Stomach smooth muscle (tissue), 2 donors: ENCODE measurements around the gene NTRK1.

Experiments
- H3K27ac ChIP-seq: one replicate; pipeline ENCODE4 v1.7.0; 2013; ENCODE audit warnings: mild to moderate bottlenecking, low read length, inconsistent platforms
- H3K27me3 ChIP-seq, 2 donors: one replicate each; pipeline ENCODE4 v1.7.0; 2013; ENCODE audit warnings: low read length in 2 of 2; ENCODE audit not compliant: insufficient read depth in 2 of 2, control insufficient read depth in 1 of 2
- H3K36me3 ChIP-seq, 2 donors: one replicate each; pipeline ENCODE4 v1.7.0; 2013; ENCODE audit warnings: low read length in 2 of 2; ENCODE audit not compliant: control insufficient read depth in 2 of 2, insufficient read depth in 2 of 2
- H3K4me1 ChIP-seq: one replicate; pipeline ENCODE4 v1.7.0; 2013; ENCODE audit warnings: low read length; ENCODE audit not compliant: control insufficient read depth, insufficient read depth
- H3K4me3 ChIP-seq, 2 donors: one replicate each; pipeline ENCODE4 v1.7.0; 2013; ENCODE audit warnings: low read length in 2 of 2
- H3K9ac ChIP-seq, 2 donors: one replicate each; pipeline ENCODE4 v1.7.0; 2013; ENCODE audit warnings: low read length in 2 of 2, mild to moderate bottlenecking in 1 of 2
- H3K9me3 ChIP-seq, 2 donors: one replicate each; pipeline ENCODE4 v1.7.0; 2013; ENCODE audit warnings: low read length in 2 of 2; ENCODE audit not compliant: control insufficient read depth in 2 of 2
- donor health status: healthy.
- donor health status: Pancreatic carcinoma.

Gene NTRK1

DNA sequence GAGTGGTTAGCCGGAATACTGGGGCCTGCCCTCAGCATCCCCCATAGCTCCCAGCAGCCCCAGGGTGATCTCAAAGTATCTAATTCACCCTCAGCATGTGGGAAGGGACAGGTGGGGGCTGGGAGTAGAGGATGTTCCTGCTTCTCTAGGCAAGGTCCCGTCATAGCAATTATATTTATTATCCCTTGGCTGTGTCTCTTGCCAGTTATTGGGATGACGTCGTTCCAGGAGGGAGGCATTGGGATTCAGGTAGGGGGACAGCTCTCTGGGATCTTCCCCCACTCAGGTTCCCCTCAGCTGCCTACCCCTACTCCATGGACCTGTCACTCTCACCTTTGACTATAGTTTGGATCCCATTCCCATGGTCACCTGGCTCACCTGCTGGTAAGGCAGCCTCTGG, 21.0 kb downstream of the NTRK1 start:
- no peaks in the 10 kb centered on the region for H3K4me1 ChIP-seq
- H3K4me3 ChIP-seq, result no peak overlapping the region
- H3K9ac ChIP-seq, result no peak overlapping the region
- H3K9me3 ChIP-seq, result no peaks in the 10 kb centered on the region
- no peak overlapping the region for H3K27ac ChIP-seq
- peaks cover 24 to 25% of the 10 kb centered on the region in 2 donors for H3K27me3 ChIP-seq
- H3K36me3 ChIP-seq, result no peaks in the 10 kb centered on the region

DNA sequence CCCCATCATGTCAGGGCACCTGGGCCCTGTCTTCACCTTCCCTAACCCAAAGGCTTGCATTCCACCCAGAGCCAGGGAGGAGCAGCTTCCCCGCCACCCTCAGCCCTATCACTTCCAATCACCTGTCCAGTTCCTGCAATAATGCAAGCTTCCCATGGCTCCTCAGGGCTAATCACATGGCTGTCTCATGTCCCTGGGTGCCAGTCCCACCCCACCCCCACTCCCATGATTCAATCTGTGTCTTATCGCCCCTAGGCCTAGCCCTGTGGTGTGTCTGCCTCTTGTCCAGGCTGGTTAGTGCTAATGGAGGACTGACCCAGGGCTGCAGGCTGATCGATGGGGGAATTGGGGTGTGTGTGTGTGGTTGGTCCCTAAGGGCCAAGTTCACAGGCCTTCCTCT, 21.9 kb downstream of the NTRK1 start:
- Histone ChIP-seq H3K9ac (no peak overlapping the region), H3K36me3 (no peaks in the 10 kb centered on the region), H3K4me3 (no peak overlapping the region), H3K9me3 (no peaks in the 10 kb centered on the region), H3K27me3 (peaks cover 21 to 27% of the 10 kb centered on the region in 2 donors), H3K27ac (no peak overlapping the region), H3K4me1 (no peaks in the 10 kb centered on the region)

DNA sequence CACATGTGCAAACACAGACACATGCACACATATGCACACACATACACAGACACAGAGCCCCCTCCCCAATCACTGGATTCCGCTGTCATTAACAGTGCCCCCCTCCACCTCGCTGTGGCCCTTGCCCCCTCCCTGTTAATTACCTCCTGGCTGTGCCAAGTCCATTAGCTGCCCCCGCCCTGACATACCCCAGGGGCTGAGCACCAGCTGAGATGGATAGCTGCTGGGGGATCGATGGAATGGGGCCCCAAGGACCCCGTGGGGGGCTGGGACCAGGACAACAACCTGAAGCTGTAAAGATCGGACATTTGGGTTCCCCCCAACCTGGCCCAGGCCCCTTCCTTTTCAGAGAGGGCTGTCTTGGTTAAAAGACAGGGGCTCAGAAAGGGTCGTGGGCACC, 23.3 kb downstream of the NTRK1 start:
- Histone ChIP-seq H3K36me3 (no peaks in the 10 kb centered on the region), H3K4me1 (no peaks in the 10 kb centered on the region), H3K9me3 (no peaks in the 10 kb centered on the region), H3K27ac (no peak overlapping the region), H3K9ac (no peak overlapping the region), H3K4me3 (no peak overlapping the region), H3K27me3 (peaks cover 19 to 31% of the 10 kb centered on the region in 2 donors)

DNA sequence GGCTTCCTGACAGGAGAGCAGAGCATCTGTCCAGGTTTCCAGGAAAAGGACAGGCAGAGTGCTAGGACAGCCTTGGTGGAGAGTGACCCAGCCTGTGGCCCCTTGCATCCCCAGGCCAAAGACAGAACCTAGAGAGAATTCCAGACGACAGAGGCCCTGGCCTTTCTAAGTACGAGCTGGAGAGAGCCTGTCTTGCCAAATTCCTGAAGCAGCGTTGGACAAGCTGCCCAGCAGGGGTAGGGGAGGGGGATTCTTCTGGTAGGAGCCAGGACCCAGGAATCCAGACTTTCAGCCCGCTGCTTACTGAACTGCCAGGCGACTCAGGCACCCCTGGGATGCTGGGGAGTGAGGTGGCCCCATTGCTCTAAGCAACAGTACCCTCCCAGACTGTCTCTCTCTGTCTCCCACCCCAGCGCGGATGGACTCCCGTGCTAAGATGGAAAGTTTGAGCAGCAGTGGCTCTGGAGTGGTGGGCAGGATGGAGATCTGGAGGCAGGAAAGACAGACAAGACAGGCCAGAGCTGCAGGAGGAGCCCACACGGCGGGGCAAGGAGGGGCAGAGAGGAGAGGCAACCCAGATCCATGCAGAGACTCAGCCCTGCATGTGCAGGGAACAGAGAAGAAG, 24.0 kb downstream of the NTRK1 start:
- no peak overlapping the region for H3K9ac ChIP-seq
- no peak overlapping the region for H3K27ac ChIP-seq
- no peaks in the 10 kb centered on the region for H3K4me1 ChIP-seq
- no peaks in the 10 kb centered on the region for H3K36me3 ChIP-seq
- peaks cover 19 to 31% of the 10 kb centered on the region in 2 donors for H3K27me3 ChIP-seq
- no peaks in the 10 kb centered on the region for H3K9me3 ChIP-seq
- H3K4me3 ChIP-seq, result no peak overlapping the region

DNA sequence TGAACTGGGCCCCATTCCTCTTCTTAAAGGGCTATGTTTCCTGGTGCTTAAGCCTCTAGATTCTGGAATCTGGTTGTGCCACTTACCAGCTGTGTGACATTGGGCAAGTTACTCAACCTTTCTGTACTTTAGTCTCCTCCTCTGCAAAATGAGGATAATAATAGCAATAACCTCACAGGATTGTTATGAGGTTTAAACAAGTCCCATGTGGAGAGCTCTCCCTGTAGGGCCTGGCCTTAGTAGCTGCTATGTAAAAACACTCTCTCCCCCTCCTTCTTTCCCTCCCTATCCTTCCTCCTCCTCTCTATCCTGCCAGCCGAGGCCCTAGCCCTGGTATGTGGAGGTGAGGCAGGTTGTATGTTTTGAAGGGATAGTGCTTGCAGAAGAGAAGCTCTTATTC, 24.6 kb downstream of the NTRK1 start:
- H3K4me1 ChIP-seq, result no peaks in the 10 kb centered on the region
- no peaks in the 10 kb centered on the region for H3K9me3 ChIP-seq
- no peaks in the 10 kb centered on the region for H3K36me3 ChIP-seq
- H3K27me3 ChIP-seq, result peaks cover 19 to 31% of the 10 kb centered on the region in 2 donors
- H3K4me3 ChIP-seq, result no peak overlapping the region
- H3K9ac ChIP-seq, result no peak overlapping the region
- no peak overlapping the region for H3K27ac ChIP-seq

DNA sequence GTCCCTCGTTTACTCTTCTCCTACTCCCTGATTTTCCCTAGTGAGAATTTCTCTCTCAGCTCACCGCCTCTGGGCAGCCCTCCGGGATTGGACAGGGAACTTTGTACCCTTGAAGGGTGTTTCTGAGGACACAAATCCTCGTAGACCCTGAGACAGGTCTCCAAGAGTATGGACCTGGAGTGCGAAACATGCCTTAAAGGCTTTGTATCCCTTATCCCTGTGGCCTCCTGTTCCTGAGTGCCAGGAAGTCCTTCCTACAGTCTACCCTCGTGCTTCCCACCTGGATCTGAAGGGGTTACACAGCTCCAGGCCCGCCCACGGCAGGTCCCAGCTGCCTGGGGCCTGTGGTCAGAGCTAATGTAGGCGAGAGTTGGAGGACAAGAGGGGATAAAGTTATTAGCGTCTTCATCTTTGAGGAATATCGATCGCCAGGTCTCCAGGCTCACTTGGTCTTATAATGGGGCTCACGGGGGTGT, 25.3 kb downstream of the NTRK1 start:
- H3K9ac ChIP-seq, result no peak overlapping the region
- H3K4me3 ChIP-seq, result no peak overlapping the region
- H3K9me3 ChIP-seq, result no peaks in the 10 kb centered on the region
- H3K27ac ChIP-seq, result no peak overlapping the region
- H3K4me1 ChIP-seq, result no peaks in the 10 kb centered on the region
- no peaks in the 10 kb centered on the region for H3K36me3 ChIP-seq
- peaks cover 19 to 31% of the 10 kb centered on the region in 2 donors for H3K27me3 ChIP-seq

DNA sequence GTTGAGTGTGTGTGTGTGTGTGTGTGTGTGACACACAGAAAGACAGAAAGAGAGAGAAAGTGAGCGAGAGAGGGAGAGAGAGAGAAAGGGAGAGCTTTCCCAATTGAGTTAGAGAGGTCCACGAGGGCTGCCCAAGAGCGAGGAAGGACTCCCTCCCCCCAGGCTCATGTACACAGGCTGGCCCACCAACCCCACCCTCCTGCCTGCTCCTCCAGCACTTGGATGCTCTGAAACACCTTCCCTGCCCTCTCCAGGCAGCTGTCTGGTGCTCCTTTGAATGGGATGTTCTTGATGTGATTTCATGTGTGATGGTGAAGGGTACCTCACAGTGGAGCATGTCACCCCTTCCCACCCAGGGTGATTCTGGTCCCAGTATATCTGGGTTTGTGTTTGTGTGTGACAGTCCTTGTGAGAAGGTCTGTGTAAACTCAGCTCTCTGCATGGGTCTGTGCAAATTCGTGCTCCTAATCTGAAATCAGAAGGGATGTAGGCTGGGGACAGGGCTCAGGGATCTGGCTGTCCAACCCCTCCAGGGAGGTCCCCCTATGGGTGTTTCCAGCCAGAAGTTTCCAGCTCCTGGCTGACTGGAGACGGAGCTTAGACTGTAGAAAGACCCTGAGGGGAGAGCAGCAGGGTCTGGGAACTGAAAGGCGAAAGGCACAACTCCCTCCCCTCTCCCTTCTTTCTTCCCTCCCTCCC, 26.1 kb downstream of the NTRK1 start:
- no peaks in the 10 kb centered on the region for H3K36me3 ChIP-seq
- H3K9me3 ChIP-seq, result no peaks in the 10 kb centered on the region
- peaks cover 14 to 29% of the 10 kb centered on the region in 2 donors for H3K27me3 ChIP-seq
- H3K27ac ChIP-seq, result no peak overlapping the region
- H3K9ac ChIP-seq, result no peak overlapping the region
- no peaks in the 10 kb centered on the region for H3K4me1 ChIP-seq
- no peak overlapping the region for H3K4me3 ChIP-seq

DNA sequence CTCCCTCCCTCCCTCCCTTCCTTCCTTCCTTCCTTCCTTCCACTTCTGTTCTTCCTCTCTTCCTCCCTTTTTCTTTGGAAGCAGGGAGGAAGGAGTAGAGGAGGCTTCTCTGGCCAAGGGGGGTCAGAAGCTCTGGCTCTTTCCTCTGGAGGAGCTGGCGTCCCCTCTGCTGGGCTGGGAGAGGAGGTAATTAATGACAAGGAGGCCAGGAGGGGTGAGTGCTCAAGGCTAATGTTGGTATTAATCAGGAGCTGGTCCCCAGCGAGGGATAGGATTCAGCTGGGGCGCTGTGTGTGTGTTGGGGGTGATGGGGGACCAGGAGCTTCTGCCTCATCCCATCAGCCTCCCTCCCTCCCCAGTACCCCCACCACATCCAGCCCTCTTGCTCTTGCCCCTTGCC, 26.7 kb downstream of the NTRK1 start:
- no peak overlapping the region for H3K4me3 ChIP-seq

DNA sequence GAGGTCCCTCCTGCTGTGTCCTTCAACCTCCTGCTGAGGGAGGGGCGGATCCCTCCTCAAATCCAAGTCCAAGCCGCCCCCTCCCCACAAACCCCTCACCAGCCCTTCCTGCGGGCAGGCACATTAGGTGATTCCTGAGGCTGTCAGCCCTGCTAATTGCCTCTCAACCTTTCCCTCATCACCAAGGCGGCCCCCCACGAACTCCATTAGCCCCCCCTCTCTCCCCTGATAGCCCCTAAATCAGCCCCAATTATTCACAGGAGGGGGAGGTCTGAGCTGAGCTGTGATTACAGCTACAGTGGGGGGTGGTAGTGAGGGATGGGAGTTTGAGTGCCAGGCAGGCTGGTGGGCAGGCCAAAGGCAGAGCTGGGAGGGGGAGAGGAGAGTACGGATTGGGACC, 27.1 kb downstream of the NTRK1 start:
- Histone ChIP-seq H3K27me3 (peaks cover 10 to 21% of the 10 kb centered on the region in 2 donors), H3K36me3 (no peaks in the 10 kb centered on the region), H3K27ac (no peak overlapping the region), H3K9me3 (no peaks in the 10 kb centered on the region), H3K4me3 (no peak overlapping the region), H3K4me1 (peaks cover 6% of the 10 kb centered on the region), H3K9ac (no peak overlapping the region)

More for the DNA sequence above, 26.7 kb downstream of the NTRK1 start:
- Histone ChIP-seq H3K9me3 (no peaks in the 10 kb centered on the region), H3K27me3 (peaks cover 13 to 25% of the 10 kb centered on the region in 2 donors), H3K4me1 (peaks cover 3% of the 10 kb centered on the region), H3K9ac (no peak overlapping the region), H3K36me3 (no peaks in the 10 kb centered on the region), H3K27ac (no peak overlapping the region)

DNA sequence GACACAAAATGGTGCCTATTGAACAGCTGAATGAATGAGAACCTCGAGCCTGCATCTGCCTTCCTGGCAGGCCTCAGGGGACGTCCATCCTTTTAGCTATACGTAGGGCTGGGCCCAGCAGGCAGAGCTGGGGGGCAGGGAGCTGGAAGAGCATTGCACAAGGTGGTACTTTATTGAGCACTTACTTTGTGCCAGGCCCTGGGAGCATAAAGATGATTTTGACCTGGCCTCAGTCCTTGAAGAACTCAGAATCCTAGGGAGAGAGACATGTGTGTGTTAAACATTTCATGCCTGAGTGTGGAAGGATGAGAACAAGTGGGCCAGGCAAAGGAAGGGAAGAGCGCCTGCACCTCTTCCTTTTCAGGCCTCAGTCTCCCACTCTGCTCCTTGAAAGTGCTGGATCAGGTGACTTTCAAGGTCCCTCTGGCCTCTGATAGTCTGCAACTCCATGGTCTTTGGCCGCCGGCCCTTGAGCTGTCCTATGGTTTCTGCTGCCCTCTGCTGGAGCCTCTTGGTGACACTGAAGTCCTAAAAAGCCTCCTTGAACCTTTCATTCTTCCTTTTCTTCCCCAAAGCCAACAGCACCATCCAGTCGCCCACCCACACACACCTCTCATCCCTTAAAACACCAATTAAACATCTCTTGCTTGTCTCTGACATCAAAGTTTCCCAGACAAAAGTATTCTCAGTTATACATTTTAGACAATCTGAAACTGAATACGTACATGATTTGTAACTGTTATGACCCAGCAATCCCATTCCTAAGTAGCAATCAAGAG, 29.3 kb downstream of the NTRK1 start:
- H3K4me3 ChIP-seq, result no peak overlapping the region
- H3K9me3 ChIP-seq, result no peaks in the 10 kb centered on the region
- no peak overlapping the region for H3K27ac ChIP-seq
- peaks cover 16% of the 10 kb centered on the region for H3K4me1 ChIP-seq
- H3K27me3 ChIP-seq, result peaks cover 25 to 30% of the 10 kb centered on the region in 2 donors
- no peak overlapping the region for H3K9ac ChIP-seq
- no peaks in the 10 kb centered on the region for H3K36me3 ChIP-seq
